ENCODE measurements around the gene CYTH2.
A peak's percentile ranks its signal among the peaks of the same experiment; 100 is the strongest.

The CYTH2 gene

DNA sequence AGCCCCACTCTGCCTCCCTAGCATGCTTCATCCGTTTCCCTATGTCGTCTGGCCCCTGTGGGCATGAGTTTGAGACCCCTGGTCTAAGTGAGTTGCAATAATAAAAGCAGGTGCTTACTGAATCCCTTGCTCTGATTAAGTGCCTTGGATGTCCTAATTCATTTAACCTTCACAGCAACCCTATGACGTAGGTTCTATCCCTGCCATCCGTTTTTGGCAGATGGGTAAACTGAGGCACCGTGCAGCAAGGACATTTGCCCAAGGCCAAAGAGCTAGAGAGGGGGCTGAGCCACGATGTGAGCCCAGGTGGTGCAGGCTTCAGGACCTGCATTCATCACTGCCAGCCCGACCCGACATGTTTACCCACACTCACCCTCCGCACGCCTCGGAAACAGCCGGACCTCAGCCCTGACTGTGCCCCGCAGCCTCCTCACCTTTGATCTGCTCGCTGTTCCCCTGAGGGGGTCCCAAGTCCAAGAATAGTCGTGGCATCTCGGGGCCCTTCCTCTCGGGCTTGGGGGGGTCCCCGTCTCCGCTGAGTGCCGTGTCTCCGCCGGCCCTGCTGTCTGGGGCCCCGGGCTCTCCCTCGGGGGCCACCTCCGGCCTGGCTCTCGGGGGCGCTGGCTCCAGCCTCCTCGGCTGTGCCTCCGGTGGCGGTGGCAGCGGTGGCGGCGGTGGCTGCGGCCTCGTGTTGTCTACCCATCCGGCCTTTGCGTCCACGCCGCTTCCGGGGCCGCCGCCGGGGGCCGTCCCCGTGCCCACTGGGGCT, 28.0 kb downstream of the CYTH2 start:
- DNase-seq = no peak

DNA sequence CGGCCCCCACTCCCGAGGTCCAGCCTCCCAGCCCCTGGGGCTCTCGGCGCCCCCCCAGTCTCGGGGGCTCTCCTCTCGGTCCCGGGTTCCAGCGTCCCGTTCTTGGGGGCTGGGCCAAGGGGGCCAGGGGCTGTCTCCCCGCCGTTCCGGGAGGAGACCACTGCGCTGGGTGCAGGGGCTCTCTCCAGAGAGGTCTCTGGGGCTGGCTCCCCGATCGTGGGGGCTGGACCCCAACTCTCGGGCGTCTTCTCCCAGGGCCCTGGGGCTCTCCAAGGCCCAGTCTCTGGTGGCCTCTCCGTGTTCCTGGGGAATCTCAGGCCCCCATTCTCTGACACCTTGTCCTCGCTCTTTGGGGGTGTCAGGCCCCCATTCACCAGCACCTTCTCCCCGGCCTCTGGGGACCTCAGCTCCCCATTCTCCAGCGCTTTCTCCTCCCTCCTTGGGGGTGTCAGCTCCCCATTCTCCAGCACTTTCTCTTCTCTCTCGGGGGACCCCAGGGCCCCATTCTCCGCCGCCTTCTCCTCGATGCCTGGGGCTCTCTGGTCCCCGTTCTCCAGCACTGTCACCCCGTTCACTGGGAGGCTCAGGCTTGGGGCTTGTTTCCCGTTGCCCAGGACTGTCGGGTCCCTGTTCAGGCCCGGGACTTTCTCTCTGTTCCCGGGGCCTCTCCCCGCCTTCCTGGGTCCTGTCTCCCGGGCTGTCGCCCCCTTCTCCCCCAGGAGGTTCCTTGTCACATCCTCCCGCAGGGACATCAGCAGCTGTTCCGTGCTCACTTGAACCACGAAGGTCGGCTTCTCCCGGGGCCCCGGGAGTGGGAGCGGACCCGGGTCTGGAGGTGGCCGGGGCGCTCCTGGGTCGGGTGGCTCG, 28.8 kb downstream of the CYTH2 start:
- no peak for DNase-seq

DNA sequence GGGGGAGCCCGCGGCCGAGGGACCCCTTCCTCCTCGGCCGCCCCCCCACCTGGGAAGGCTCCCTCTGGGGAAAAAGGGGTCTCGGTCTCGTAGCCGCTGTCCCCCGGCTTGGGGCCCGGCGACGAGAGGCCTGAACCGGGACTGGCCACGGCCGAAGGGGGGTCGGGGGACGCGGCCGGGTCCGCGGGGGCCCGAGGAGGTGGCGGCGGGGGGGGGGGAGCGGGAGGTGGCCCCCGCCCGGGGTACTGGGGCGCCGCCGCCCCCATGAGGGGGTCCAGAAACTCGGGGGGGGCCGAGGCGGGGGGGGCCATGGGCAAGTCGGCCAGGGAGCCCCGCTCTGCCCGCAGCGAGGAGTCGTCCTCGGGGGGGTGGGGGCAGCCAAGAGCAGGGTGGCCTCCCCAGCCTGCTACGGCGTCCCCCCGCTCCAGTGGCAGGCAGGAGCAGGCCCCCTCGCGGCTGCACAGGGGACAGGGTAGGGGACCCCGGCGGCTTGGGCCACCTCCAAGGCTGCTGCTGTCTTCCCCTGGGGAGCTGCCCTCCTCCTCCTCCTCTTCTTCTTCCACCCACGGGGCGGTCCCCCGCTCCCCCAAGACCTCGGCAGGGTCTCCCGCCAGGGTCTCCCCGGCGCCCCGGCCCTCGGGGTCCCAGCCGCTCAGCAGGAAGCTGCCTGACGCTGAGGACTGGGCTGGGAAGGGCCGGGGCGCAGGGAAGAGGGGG, 29.6 kb downstream of the CYTH2 start:
- no peak for DNase-seq

DNA sequence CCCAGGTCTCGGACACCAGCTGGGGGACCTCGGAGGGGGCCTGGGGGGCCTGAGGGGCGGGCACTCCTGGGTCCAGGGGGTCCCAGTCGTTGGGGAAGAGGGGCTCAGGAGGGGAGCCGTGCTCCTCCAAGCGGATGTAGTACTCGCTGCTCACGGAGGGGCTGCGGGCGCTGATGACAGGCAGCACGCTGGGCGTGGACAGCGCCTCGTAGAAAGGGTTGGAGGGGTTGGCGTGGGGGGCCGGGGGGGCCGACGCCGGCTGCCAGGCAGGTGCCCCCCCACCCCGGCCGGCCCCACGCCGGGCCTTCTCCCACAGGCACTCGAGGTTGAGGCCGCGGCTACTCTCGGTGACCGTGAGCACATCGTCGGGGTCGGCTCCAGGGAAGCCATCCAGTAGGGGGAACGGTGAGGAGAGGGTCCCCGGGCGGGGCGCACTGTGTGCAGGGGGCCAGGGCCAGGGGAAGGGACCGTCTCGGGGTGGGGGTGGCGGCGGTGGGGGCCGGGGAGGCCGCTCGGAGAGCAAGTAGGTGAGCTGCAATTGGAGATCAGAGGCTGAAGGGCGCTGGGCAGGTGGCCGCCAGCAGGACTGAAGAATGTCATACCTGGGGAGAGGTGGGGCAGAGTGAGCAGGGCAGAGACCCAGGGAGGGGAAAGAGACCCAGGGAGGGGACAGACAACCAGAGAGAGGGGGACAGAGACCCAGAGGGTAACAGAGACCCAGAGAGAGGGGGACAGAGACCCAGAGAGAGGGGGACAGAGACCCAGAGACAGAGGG, 30.3 kb downstream of the CYTH2 start:
- no peak for DNase-seq

DNA sequence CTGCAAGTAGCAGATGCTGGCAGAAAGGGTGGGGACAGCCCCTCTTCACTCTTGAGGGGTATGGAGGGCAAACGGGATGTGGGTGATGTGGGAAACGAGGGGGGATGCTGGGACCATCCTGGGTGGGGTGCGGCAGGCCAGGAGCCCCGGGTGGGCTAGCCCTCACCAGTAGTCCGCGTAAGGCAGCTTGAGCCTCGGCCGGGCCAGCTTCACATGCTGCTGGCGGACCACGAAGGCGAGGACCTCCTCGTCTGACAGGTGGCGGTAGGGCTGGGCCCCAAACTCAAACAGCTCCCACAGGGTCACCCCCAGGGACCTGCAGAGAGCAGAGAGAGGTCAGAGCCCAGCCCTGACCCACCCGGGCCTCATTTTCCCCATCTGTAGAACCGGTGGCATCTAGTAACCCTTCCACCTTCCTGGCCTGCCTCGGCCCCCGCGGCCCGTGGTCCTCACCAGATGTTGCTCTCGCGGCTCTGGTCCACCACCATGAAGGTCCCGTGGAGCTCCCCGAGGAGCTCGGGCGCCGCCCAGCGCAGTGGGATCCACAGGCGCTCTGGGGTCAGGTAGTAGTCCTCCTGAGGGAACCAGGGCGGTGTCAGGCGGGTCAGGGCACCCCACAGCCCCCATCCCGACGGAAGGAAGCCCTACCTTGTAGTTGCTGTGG, 31.8 kb downstream of the CYTH2 start:
- no peak for DNase-seq

DNA sequence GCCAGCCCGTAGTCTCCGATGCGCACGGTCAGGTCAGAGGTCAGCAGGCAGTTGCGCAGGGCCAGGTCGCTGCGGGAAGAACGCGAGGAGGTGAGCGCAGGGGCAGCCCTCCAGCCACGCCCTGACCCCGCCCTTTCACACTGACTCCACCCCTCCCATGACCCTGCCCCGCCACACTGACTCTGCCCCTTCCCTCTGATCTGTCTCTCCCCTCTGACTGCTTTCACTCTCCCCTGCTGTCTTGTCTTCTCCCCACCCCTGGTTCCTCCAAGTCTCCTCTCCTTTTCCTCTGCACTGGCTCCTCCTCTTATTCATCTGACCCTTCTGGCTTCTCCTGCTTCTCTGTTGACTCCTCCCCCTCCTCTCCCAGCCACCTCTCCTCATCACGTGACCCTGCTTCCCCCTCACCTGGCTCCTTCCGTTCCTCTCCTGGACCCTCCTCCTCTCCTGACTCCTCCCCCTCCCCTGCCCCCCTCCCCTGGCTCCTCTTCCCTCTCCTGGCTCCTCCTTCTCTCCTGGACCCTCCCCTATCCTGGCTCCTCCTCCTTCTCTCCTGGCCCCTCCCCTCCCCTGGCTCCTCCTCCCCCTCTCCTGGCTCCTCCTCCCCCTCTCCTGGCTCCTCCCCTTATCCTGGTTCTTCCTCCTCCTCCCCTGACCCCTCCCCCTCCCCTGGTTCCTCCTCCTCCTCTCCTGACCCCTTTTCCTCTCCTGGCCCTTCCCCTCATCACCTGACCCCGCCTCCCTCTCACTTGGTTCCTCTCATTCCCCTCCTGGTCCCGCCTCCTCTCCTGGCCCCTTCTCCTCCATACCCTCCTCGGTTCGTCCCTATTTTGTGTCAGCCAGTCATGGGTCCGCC, 32.6 kb downstream of the CYTH2 start:
- DNase-seq = peak; percentile 84

DNA sequence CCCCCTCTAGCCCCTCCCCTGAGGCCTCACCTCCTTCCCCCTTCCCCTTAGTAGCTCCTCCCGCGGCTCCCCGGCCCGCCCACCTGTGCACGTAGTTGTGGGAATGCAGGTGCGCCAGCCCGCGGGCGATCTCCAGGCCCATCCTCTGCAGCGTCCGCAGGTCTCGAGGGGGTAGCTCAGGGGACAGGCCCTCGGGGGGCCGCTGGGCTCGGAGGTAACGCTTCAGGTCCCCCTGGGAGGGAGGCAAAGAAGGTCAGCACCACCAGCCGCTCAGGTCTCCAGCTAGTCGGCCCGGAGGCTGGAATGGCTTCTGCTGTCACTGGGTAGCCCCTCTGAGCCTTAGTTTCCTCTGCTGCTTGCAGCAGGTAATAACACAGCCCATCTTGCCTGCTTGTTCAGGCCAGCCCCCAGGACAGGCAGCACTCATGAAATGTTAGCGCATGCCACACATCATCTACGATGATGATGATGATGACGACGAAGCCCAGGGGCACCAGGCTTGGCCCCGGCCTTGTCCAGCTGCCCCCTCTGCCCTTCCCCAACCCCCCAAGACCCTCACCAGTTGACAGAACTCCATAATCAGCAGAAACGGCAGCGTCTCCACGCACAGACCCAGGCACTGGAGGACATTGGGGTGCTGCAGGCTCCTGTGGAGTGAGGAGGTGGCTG, 33.3 kb downstream of the CYTH2 start:
- DNase-seq = no peak

DNA sequence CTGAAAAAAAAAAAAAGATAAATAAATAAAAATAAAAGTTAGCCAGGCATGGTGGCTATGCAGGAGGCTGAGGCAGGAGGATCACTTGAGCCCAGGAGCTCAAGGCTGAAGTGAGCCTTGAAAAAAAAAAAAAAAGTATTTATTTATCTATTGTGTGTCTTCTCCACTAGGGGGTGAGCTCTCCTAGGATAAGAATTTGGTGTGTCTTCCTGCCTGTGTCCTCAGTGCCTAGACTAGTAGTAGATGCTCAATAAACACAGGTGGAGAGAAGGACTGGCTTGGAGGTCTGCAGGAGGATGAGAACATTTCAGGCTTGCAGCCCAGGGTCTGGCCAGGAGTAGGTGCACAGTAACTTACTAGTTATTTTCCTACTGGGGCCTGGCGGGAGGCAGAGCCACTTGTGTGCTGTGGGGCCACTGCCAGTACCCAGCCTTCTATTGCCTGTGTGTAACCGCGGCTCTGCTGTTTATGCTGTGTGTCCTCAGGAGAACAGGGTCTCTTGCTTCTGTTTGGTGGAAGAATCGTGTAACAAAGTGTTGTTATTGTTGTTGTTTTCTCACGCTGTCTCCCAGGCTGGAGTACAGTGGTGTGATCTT, 37.1 kb downstream of the CYTH2 start:
- no peak for DNase-seq

DNA sequence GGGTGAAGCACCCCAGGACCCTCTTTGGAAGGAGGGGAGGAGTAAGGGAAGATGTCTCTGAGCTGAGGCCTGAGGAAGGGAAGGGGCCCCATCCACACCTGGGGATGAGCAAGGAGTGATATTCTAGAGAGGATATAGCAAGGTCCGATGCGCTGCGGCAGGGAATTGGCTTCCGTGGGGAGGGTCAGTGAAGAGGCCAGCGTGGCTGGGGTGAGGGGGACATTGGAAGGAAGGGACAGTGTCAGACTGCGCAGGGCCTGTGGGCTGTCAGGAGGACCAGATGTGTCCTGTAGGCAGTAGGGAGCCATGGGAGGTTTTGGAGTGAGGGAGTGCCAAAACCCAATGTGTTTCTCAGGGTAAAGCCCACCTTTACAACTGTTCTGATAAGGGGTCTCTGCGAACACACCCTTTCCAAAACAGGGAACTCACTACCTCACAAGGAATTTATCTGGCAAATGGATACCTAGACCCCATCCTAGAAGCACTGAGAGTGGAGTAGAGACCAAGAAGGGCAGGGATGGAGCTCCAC, 38.8 kb downstream of the CYTH2 start:
- no peak for DNase-seq

DNA sequence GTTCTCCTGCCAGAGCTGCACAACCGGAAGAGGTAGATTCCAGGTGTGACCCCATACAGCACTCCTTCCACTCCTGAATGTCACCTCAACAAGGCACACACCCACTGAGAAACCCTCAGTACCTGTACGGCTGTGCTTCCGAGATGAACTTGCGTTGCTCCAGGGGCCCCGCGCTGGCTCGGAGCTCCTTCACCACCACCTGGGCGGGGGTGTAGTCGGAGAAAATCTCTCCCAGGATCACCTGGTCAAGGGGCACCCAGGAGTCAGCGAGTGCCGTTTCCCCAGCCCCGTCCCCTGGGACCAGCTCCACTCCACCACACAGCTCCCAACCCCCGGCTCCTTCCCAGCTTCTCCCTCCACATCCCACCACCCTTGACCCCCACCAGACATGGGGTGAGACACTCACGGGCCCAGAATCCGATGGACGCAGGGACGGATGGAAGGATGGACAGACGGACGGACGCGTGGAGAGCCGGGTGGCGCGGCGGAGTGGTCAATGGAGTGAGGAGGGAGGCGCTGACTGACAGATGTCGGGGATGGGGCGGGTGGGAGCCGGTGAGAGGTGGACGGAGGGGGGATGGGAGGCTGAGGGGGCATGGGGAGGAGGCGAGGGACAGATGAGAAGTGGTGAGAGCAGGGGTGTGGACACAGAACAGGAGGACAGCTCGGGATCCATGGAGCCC, 39.7 kb downstream of the CYTH2 start:
- DNase-seq = no peak

DNA sequence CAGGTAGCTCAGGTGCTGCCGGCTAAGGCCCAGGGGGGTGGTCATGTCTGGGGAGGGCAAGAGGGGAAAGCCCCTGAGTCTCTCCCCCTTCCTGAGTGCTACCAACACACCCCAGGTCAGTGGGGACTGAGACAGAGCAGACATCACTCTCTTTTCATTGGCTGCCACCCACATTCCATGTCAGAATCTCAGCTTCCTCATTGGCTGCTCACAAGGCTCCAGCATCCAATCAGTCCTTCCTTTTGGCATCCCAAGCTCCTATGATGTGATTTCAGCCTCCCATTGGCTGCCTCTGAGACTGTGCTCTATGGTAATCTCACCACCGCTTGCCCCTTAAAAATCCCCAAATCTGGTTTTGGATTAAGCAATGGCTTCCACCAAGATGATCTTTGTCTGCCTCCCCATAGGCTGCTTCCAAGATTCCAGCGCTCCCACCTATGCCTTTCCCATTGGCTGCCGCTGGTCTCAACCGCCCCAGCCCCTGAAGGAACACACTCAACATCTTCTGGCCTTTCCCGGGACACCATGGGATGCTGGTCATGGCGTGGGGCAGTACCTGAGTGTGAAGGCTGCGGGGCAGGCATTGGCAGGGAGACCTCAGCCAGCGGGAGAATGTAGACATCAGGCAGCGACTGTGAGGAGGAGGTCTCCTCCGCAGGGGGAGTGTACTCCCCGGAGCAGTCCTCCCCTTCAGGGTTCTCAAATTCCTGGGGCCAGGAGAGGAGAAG, 40.5 kb downstream of the CYTH2 start:
- DNase-seq = no peak

DNA sequence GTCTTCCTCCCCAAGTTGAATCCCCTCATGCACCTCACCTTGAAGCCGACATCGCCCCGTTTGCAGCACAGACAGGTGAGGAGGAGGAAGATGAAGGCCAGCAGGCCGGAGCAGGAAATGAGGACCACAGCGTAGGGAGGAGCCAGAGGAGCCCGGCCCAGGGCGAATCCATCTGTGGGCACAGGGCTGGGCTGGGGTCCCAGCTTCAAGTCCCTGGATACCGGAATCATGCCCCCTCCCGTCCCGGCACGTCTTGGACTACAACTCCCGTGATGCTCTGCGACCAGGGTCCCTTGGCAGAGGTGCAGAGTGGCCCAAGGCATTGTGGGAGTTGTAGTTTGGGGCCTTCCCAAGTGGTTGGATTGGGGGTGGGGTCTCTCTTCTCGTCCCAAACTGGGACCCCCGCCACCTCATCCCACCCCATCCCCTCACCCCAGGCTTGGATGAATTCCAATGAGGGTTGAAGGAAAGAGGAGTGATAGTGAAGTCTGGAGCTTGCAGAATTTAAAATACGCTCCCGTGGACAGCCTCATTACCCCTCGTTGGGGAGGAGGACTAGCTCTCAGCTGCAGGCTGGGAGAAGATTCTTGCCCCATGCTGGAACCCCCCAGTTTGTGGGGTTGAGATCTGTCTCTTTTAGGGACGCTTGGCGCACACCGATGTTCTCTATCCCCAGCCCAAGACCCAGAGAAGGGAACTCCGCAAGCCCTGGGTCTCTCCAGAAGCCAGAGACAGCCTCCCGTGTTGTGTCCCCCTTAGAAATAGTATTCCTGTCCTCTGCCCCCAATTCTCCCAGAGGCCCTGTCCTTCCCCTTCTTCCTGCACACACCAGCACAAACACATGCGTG, 41.5 kb downstream of the CYTH2 start:
- peak; percentile 64 for DNase-seq

DNA sequence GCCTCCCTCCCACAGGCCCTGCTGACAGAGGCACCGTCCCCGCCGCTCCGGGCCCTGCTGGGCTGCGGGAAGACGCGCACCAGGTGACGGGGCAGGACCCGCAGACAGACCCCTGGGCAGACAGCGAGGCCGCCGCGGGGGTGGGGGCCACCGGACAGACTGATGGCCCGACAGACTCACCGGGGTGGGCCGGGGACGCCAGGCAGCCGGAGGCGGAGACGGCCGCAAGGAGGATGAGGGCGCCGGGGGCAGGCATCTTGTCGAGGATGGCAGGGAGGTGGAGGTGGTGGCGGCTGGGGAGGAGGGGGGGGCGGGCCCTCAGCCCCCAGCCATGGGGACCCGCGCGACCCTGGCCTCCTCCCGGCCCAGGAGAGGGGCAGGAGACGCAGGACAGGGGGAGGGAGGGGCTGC, 42.2 kb downstream of the CYTH2 start:
- no peak for DNase-seq

DNA sequence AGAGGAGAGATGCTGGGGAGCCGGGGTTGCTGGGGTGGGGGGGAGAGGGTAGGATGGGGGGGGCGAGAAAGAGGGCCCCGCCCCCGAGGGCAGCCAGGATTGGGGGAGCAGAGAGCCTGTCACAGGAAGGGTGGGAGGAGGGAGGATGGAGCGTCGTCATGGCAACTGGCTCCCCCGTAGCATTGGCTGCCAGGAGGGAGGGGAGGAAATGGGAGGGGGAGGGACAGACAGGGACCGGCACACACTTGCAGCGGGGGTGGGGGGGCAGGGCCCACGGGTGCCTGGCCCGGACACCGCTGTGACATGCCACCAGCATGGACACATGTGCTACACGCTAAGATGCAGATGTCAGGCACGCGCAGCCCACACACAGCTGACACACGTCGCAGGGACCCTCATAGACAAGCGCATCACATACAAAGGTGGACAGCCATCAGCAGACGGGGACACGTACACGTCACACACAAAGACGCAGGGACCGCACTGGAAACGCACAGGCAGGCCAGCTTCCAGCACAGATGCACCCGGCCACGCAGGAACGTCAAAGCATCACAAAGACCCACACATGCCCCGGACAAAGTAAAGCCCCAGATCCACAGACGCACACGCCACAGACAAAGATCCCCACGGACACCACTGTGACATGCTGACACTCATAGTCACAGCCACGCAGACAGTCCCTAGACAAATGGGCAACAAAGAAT, 42.8 kb downstream of the CYTH2 start, which contains the start of gene LMTK3:
Gene LMTK3 (minus strand): TSS at position 36 of the 704 bp plus-strand sequence. CDS start 259 bp downstream, outside the sequence.
- DNase-seq = peak; percentile 90

DNA sequence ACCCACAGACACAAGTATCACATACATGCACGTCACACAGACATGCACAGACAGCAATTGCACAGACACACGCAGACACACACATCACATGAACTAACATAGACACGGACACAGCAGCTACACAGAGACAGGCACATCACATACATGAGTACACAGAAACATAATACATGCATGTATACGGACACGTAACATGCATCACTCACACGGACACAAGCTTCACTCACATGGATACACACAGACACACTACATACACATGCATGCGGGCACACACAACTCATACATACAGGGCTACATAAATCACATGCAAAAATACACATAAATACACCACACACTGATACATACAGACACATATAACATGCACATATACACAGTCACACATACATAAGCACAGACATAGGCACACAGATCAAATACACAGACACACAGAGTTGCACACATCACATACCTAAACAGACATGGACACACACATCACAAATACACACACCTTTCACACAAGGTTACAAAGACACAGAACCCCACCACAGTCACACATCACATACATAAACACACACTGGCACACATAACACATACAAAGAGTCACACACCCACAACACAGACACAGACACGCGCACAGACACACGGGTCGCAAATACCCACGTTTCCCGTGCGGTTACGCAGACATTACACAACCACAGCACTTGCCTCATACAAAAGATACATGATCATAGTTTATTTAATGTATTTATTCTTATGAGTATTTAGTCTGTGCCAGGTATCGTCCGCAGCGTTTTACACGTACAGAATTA, 43.5 kb downstream of the CYTH2 start:
- no peak for DNase-seq

Measured in CD4-positive, alpha-beta T cell treated with Interferon gamma for 1 hour (primary cell).